DND-41 (cell line): ENCODE measurements around the gene DISC1.

Source experiments
- CTCF ChIP-seq: IDR thresholded peaks from 2 replicates; pipeline ENCODE4 v1.5.1; 2012; ENCODE audit warnings: borderline replicate concordance, low read length, moderate library complexity, mild to moderate bottlenecking; ENCODE audit not compliant: poor library complexity, severe bottlenecking; ENCODE audit errors: extremely low read depth
- EZH2 ChIP-seq: IDR thresholded peaks from 3 replicates; pipeline ENCODE4 v1.6.1; 2012; ENCODE audit warnings: borderline replicate concordance, low read depth, mild to moderate bottlenecking, moderate library complexity, low read length, inconsistent platforms; ENCODE audit not compliant: severe bottlenecking

- TF ChIP-seq EZH2 = no peak
- TF ChIP-seq CTCF = no peak
These were observed 87.8 kb downstream of the DISC1 start for GRCh38 chr1:231714440-231714839.
